CD4-positive, alpha-beta T cell treated with Interleukin-1 beta for 1 hour (primary cell): ENCODE data around the gene ATG4B.
A peak's percentile ranks its signal among the peaks of the same experiment; 100 is the strongest.
"Not testable (repeated sequence)": the region's sequence is repeated elsewhere in the genome, so short reads cannot be mapped to it uniquely, and the experiment has no call there.

Experiments
- DNase-seq, 2 donors: peaks; one replicate each; pipeline ENCODE4 v3.0.0-alpha.2; 2020 to 2022

ATG4B gene

GRCh38 chr2:241640165-241640795 is 2.8 kb downstream of the ATG4B start:
- no peak for DNase-seq

GRCh38 chr2:241641631-241642030 is 4.1 kb downstream of the ATG4B start:
- DNase-seq, result no peak

GRCh38 chr2:241645056-241645914 is 7.8 kb downstream of the ATG4B start:
- DNase-seq, result no peak

- DNase-seq, result no peak
These were observed 8.6 kb downstream of the ATG4B start for GRCh38 chr2:241645915-241646645.

- no peak for DNase-seq
These were observed 11.0 kb downstream of the ATG4B start for GRCh38 chr2:241648453-241648852.

GRCh38 chr2:241649404-241649803 is 11.9 kb downstream of the ATG4B start:
- DNase-seq, result no peak

GRCh38 chr2:241649927-241650326 is 12.4 kb downstream of the ATG4B start:
- DNase-seq, result no peak

- no peak for DNase-seq
These were observed 14.6 kb downstream of the ATG4B start for GRCh38 chr2:241652142-241652541.

- no peak for DNase-seq
These were observed 15.2 kb downstream of the ATG4B start for GRCh38 chr2:241652722-241653121.

- no peak for DNase-seq
These were observed 15.8 kb downstream of the ATG4B start for GRCh38 chr2:241653210-241653750.

- no peak for DNase-seq
These were observed 17.1 kb downstream of the ATG4B start for GRCh38 chr2:241654551-241654950.

- DNase-seq, result no peak
These were observed 18.2 kb downstream of the ATG4B start for GRCh38 chr2:241655516-241656189.

GRCh38 chr2:241656190-241656741 is 18.8 kb downstream of the ATG4B start:
- no peak for DNase-seq

- DNase-seq, result no peak
These were observed 20.3 kb downstream of the ATG4B start for GRCh38 chr2:241657786-241658254.

- no peak for DNase-seq
These were observed 20.8 kb downstream of the ATG4B start for GRCh38 chr2:241658296-241658695.

- DNase-seq, result peak; percentile 27 to 47
These were observed 21.8 kb downstream of the ATG4B start for GRCh38 chr2:241659150-241659739.

- DNase-seq, result no peak
These were observed 23.2 kb downstream of the ATG4B start for GRCh38 chr2:241660593-241661213.

GRCh38 chr2:241662731-241663130 is 25.2 kb downstream of the ATG4B start:
- not testable (repeated sequence) for DNase-seq

GRCh38 chr2:241665731-241666440 is 28.4 kb downstream of the ATG4B start:
- DNase-seq, result no peak

- DNase-seq, result no peak
These were observed 29.3 kb downstream of the ATG4B start for GRCh38 chr2:241666627-241667400.
